ENCODE results near the gene ANKRD39.

The ANKRD39 gene

DNA sequence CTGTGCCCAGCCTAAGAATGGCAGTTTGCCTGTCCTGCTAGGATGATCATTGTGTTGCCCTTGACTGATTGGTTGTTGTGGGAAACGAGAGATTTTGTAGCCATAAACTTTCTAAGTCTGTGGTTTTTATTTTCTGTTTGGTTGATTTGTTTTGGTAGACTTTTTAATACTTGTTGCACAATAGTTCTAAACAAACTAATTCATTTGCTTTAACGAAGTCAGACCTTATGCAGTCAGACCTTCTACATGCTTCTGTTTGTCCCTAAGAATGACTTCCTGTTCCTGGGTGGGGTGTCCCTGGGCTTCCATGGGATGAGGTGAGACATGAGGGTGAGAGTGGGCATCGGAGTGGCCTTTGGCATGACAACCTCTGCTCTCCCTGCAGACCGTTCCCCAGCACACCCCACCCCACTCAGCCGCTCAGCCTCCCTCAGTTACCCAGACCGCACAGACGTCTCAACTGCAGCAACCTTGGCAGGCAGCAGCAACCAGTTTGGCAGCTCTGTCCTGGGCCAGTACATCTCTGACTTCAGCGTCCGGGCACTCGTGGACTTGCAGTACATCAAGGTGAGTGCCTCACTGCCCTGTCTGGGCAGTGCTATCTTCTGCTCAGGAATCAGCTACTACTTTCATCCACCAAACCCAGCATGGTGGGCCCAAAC, 49.5 kb downstream of the ANKRD39 start:
- TF ChIP-seq POLR2AphosphoS5 (IDR thresholded peaks at IDR 0.05; ENCODE audit: low read depth, low read length) = no peak
- TF ChIP-seq SIN3A (IDR thresholded peaks at IDR 0.05; ENCODE audit: borderline replicate concordance, insufficient read depth, low read length) = no peak
- TF ChIP-seq TAF1 (IDR thresholded peaks at IDR 0.05; ENCODE audit: borderline replicate concordance, insufficient read depth, low read length) = no peak
- TF ChIP-seq, protein P1, sequence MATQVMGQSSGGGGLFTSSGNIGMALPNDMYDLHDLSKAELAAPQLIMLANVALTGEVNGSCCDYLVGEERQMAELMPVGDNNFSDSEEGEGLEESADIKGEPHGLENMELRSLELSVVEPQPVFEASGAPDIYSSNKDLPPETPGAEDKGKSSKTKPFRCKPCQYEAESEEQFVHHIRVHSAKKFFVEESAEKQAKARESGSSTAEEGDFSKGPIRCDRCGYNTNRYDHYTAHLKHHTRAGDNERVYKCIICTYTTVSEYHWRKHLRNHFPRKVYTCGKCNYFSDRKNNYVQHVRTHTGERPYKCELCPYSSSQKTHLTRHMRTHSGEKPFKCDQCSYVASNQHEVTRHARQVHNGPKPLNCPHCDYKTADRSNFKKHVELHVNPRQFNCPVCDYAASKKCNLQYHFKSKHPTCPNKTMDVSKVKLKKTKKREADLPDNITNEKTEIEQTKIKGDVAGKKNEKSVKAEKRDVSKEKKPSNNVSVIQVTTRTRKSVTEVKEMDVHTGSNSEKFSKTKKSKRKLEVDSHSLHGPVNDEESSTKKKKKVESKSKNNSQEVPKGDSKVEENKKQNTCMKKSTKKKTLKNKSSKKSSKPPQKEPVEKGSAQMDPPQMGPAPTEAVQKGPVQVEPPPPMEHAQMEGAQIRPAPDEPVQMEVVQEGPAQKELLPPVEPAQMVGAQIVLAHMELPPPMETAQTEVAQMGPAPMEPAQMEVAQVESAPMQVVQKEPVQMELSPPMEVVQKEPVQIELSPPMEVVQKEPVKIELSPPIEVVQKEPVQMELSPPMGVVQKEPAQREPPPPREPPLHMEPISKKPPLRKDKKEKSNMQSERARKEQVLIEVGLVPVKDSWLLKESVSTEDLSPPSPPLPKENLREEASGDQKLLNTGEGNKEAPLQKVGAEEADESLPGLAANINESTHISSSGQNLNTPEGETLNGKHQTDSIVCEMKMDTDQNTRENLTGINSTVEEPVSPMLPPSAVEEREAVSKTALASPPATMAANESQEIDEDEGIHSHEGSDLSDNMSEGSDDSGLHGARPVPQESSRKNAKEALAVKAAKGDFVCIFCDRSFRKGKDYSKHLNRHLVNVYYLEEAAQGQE (IDR thresholded peaks at IDR 0.05; ENCODE audit: insufficient read depth in 1 of 2, low read depth in 2 of 2, low read length in 2 of 2) = no peak
- no peak for TF ChIP-seq FOXP2 (optimal IDR thresholded peaks at IDR 0.05; ENCODE audit: borderline replicate concordance, extremely low read depth, extremely low read length, insufficient read depth)

DNA sequence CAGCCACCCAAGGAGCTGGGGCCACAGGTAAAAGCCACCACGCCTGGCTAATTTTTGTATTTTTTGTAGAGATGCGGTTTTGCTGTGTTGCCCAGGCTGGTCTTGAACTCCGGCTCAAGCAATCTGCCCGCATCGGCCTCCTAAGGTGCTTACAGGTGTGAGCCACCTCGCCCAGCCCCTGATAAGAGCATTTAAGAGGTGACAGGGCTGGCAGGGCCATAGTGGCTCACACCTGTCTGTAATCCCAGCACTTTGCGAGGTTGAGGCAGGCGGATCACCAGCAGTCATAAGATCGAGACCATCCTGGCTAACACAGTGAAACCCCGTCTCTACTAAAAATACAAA, 50.7 kb downstream of the ANKRD39 start:
- TF ChIP-seq SIN3A (IDR thresholded peaks at IDR 0.05; ENCODE audit: borderline replicate concordance, insufficient read depth, low read length) (no peak), FOXP2 (optimal IDR thresholded peaks at IDR 0.05; ENCODE audit: borderline replicate concordance, extremely low read depth, extremely low read length, insufficient read depth) (no peak), POLR2AphosphoS5 (IDR thresholded peaks at IDR 0.05; ENCODE audit: low read depth, low read length) (no peak), TAF1 (IDR thresholded peaks at IDR 0.05; ENCODE audit: borderline replicate concordance, insufficient read depth, low read length) (no peak)
- TF ChIP-seq, protein P1 (IDR thresholded peaks at IDR 0.05; ENCODE audit: insufficient read depth in 1 of 2, low read depth in 2 of 2, low read length in 2 of 2) = no peak

DNA sequence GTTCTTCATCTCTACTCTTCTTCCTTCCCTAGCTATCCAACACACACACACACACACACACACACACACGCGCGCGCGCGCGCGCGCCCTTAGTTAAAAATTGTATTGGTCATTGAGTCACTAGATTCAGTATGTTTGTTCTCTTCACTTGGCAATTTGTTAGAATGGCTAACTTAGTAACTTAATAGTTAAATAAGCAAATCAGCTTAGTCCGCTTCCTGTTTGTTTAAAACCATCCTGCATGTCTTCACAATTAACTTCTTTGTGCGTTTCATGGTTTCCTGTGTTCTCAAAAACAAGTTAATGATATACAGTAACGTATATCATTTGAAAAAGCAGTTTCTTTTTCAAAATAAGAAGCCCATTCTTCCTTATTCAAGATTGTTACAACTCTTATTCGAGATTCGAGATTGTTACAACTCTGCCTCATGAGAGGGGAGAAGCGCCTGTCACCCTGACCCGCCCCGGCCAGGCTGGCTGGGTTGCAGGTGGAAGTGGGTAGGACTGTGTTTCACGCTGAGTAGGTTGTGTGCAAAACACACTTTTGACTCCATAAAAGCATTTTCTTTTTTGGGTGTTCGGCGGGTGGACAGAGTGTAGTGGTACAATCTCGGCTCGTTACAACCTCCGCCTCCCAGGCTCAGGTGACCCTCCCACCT, 51.2 kb downstream of the ANKRD39 start:
- TF ChIP-seq POLR2AphosphoS5 (IDR thresholded peaks at IDR 0.05; ENCODE audit: low read depth, low read length) (no peak), SIN3A (IDR thresholded peaks at IDR 0.05; ENCODE audit: borderline replicate concordance, insufficient read depth, low read length) (no peak), FOXP2 (optimal IDR thresholded peaks at IDR 0.05; ENCODE audit: borderline replicate concordance, extremely low read depth, extremely low read length, insufficient read depth) (no peak), TAF1 (IDR thresholded peaks at IDR 0.05; ENCODE audit: borderline replicate concordance, insufficient read depth, low read length) (no peak)
- TF ChIP-seq, protein P1 (IDR thresholded peaks at IDR 0.05; ENCODE audit: insufficient read depth in 1 of 2, low read depth in 2 of 2, low read length in 2 of 2) = no peak

DNA sequence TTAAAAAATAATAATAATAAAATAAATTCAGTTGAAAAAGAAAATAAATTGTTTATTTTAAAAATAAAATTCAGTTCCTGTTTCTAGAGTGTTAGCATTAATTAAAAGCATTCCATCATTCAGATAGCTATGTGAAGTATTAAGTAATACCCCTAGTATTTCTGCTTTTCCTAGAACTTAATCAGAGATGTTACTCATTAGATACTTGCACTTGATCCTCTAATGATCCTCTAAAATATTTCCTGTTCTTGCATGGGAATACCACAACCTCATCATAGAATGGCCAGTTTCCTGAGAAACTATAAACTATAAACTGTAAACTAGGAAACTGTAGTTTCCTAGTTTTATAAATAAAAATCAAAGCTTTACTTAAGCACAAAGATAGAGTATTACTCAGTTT, 52.8 kb downstream of the ANKRD39 start:
- TF ChIP-seq POLR2AphosphoS5 (IDR thresholded peaks at IDR 0.05; ENCODE audit: low read depth, low read length) = no peak
- TF ChIP-seq SIN3A (IDR thresholded peaks at IDR 0.05; ENCODE audit: borderline replicate concordance, insufficient read depth, low read length) = no peak
- no peak for TF ChIP-seq FOXP2 (optimal IDR thresholded peaks at IDR 0.05; ENCODE audit: borderline replicate concordance, extremely low read depth, extremely low read length, insufficient read depth)
- TF ChIP-seq, protein P1 (IDR thresholded peaks at IDR 0.05; ENCODE audit: insufficient read depth in 1 of 2, low read depth in 2 of 2, low read length in 2 of 2) = no peak
- no peak for TF ChIP-seq TAF1 (IDR thresholded peaks at IDR 0.05; ENCODE audit: borderline replicate concordance, insufficient read depth, low read length)

Data from PFSK-1 (cell line).